Liver (tissue), 3 donors: ENCODE results near the gene RNF215.

Experiments
- JUND ChIP-seq, 2 donors: IDR thresholded peaks; 2 replicates each; pipeline ENCODE4 v1.6.1; 2016; ENCODE audit warnings: antibody characterized with exemption in 2 of 2
- TAF1 ChIP-seq: conservative IDR thresholded peaks from 2 replicates; pipeline ENCODE4 v1.6.1; 2016; ENCODE audit warnings: antibody characterized with exemption, mild to moderate bottlenecking
- YY1 ChIP-seq: IDR thresholded peaks from 2 replicates; pipeline ENCODE4 v1.6.1; 2016; ENCODE audit warnings: antibody characterized with exemption, mild to moderate bottlenecking
- TF ChIP-seq, protein P1 (sequence below): fragments of 150-350 bp; IDR thresholded peaks from 2 replicates; pipeline ENCODE4 v1.5.1; 2017; ENCODE audit warnings: improper control_type of control experiment, low read depth, low read length; ENCODE audit not compliant: missing input control
- TF ChIP-seq, protein P2 (sequence below): IDR thresholded peaks from 2 replicates; pipeline ENCODE4 v1.6.1; 2016; ENCODE audit warnings: antibody characterized with exemption
- TF ChIP-seq, protein P3 (sequence below): IDR thresholded peaks from 2 replicates; pipeline ENCODE4 v1.6.1; 2016; ENCODE audit warnings: antibody characterized with exemption, mild to moderate bottlenecking
- donor health status: healthy.
- donor health status: healthy.

DNA sequence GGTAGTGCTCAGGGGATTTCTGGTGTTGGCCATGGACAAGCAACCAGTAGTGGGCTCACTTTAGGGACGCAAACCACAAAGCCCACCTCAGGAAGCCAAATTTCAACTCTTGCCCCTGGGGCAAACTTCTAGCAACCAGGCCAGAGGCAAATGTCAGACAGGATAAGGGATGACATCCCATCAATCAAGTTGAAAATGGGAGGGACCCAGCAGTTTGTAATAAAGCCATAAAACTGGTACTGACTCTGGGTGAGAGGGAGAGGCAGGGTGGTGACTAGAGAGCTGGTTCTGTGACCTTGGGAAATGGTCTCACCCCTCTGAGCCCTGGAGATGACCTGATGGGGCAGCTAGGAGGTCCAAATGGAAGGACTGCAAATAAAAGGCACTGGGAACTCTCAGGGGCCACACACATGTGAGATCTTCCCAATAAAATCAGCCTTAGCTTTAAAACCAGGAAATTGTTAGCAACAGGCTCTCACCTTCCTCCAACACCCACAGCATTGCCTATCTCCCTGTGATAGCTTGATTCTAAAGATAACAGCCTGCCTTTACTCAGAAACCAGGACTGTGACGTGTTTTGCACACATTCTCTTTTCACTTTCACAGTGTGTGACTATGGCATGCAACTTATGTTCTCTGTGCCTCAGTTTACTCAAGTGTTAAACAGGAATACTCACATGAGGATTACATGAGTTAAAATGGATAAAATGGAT is 54.1 kb downstream of the RNF215 start:
- TF ChIP-seq JUND (IDR thresholded peaks at IDR 0.05) (no peak), YY1 (no peak), TAF1 (no peak)
- TF ChIP-seq, protein P1, sequence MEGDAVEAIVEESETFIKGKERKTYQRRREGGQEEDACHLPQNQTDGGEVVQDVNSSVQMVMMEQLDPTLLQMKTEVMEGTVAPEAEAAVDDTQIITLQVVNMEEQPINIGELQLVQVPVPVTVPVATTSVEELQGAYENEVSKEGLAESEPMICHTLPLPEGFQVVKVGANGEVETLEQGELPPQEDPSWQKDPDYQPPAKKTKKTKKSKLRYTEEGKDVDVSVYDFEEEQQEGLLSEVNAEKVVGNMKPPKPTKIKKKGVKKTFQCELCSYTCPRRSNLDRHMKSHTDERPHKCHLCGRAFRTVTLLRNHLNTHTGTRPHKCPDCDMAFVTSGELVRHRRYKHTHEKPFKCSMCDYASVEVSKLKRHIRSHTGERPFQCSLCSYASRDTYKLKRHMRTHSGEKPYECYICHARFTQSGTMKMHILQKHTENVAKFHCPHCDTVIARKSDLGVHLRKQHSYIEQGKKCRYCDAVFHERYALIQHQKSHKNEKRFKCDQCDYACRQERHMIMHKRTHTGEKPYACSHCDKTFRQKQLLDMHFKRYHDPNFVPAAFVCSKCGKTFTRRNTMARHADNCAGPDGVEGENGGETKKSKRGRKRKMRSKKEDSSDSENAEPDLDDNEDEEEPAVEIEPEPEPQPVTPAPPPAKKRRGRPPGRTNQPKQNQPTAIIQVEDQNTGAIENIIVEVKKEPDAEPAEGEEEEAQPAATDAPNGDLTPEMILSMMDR, result no peak
- TF ChIP-seq, protein P2, sequence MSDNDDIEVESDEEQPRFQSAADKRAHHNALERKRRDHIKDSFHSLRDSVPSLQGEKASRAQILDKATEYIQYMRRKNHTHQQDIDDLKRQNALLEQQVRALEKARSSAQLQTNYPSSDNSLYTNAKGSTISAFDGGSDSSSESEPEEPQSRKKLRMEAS, result no peak
- TF ChIP-seq, protein P3, sequence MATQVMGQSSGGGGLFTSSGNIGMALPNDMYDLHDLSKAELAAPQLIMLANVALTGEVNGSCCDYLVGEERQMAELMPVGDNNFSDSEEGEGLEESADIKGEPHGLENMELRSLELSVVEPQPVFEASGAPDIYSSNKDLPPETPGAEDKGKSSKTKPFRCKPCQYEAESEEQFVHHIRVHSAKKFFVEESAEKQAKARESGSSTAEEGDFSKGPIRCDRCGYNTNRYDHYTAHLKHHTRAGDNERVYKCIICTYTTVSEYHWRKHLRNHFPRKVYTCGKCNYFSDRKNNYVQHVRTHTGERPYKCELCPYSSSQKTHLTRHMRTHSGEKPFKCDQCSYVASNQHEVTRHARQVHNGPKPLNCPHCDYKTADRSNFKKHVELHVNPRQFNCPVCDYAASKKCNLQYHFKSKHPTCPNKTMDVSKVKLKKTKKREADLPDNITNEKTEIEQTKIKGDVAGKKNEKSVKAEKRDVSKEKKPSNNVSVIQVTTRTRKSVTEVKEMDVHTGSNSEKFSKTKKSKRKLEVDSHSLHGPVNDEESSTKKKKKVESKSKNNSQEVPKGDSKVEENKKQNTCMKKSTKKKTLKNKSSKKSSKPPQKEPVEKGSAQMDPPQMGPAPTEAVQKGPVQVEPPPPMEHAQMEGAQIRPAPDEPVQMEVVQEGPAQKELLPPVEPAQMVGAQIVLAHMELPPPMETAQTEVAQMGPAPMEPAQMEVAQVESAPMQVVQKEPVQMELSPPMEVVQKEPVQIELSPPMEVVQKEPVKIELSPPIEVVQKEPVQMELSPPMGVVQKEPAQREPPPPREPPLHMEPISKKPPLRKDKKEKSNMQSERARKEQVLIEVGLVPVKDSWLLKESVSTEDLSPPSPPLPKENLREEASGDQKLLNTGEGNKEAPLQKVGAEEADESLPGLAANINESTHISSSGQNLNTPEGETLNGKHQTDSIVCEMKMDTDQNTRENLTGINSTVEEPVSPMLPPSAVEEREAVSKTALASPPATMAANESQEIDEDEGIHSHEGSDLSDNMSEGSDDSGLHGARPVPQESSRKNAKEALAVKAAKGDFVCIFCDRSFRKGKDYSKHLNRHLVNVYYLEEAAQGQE, result no peak
